Measurements from ENCODE around the gene FOXL2NB. TPM values are rescaled to one million over a fixed set of nuclear protein-coding genes. Genes with fewer than 3 reads are reported as not detected.

The FOXL2NB gene
- total RNA-seq, 1 donor from 2014 or later = under 0.01 TPM

- H3K27me3 ChIP-seq (ENCODE audit: control insufficient read depth, insufficient read depth, low read length) = peaks cover 2% of the 10 kb centered on the region
- FAIRE-seq = no peak
These were observed 17.2 kb downstream of the FOXL2NB start for GRCh38 chr3:138964264-138964663.

GRCh38 chr3:138964923-138965322 lies 17.9 kb downstream of the FOXL2NB start:
- DNase-seq (ENCODE audit: low read depth) (no peak), FAIRE-seq (no peak)
- TF ChIP-seq CTCF (IDR thresholded peaks at IDR 0.05; ENCODE audit: insufficient read depth, low read length, severe bottlenecking) = no peak
- Histone ChIP-seq H3K4me3 (ENCODE audit: low read depth, low read length) (no peak overlapping the region), H3K27me3 (ENCODE audit: control insufficient read depth, insufficient read depth, low read length) (peaks cover 2% of the 10 kb centered on the region), H3K36me3 (ENCODE audit: control insufficient read depth, insufficient read depth, low read length) (no peaks in the 10 kb centered on the region)

More at GRCh38 chr3:138964264-138964663, 17.2 kb downstream of the FOXL2NB start:
- TF ChIP-seq CTCF (IDR thresholded peaks at IDR 0.05; ENCODE audit: insufficient read depth, low read length, severe bottlenecking) = no peak
- Histone ChIP-seq H3K36me3 (ENCODE audit: control insufficient read depth, insufficient read depth, low read length) (no peaks in the 10 kb centered on the region), H3K4me3 (ENCODE audit: low read depth, low read length) (no peak overlapping the region)
- DNase-seq (ENCODE audit: low read depth) = peak; percentile 15

- no peak for TF ChIP-seq CTCF (IDR thresholded peaks at IDR 0.05; ENCODE audit: insufficient read depth, low read length, severe bottlenecking)
- Histone ChIP-seq H3K27me3 (ENCODE audit: control insufficient read depth, insufficient read depth, low read length) (peaks cover 2% of the 10 kb centered on the region), H3K4me3 (ENCODE audit: low read depth, low read length) (no peak overlapping the region), H3K36me3 (ENCODE audit: control insufficient read depth, insufficient read depth, low read length) (no peaks in the 10 kb centered on the region)
- FAIRE-seq = no peak
- no peak for DNase-seq (ENCODE audit: low read depth)
These were observed 24.8 kb downstream of the FOXL2NB start for GRCh38 chr3:138971766-138972320.

- H3K27me3 ChIP-seq (ENCODE audit: control insufficient read depth, insufficient read depth, low read length) = peaks cover 2% of the 10 kb centered on the region
- no peak overlapping the region for H3K4me3 ChIP-seq (ENCODE audit: low read depth, low read length)
- no peaks in the 10 kb centered on the region for H3K36me3 ChIP-seq (ENCODE audit: control insufficient read depth, insufficient read depth, low read length)
- FAIRE-seq = no peak
- no peak for TF ChIP-seq CTCF (IDR thresholded peaks at IDR 0.05; ENCODE audit: insufficient read depth, low read length, severe bottlenecking)
- DNase-seq (ENCODE audit: low read depth) = no peak
These were observed 25.9 kb downstream of the FOXL2NB start for GRCh38 chr3:138972941-138973340.

GRCh38 chr3:138974462-138974861 lies 27.4 kb downstream of the FOXL2NB start:
- Histone ChIP-seq H3K4me3 (ENCODE audit: low read depth, low read length) (no peak overlapping the region), H3K36me3 (ENCODE audit: control insufficient read depth, insufficient read depth, low read length) (no peaks in the 10 kb centered on the region), H3K27me3 (ENCODE audit: control insufficient read depth, insufficient read depth, low read length) (peaks cover 2% of the 10 kb centered on the region)
- TF ChIP-seq CTCF (IDR thresholded peaks at IDR 0.05; ENCODE audit: insufficient read depth, low read length, severe bottlenecking) = no peak
- FAIRE-seq (no peak), DNase-seq (ENCODE audit: low read depth) (peak; percentile 74)

GRCh38 chr3:138975351-138975750 lies 28.3 kb downstream of the FOXL2NB start:
- H3K4me3 ChIP-seq (ENCODE audit: low read depth, low read length) = no peak overlapping the region
- peaks cover 2% of the 10 kb centered on the region for H3K27me3 ChIP-seq (ENCODE audit: control insufficient read depth, insufficient read depth, low read length)
- TF ChIP-seq CTCF (IDR thresholded peaks at IDR 0.05; ENCODE audit: insufficient read depth, low read length, severe bottlenecking) = no peak
- FAIRE-seq = no peak
- no peaks in the 10 kb centered on the region for H3K36me3 ChIP-seq (ENCODE audit: control insufficient read depth, insufficient read depth, low read length)
- DNase-seq (ENCODE audit: low read depth) = no peak

All from bronchial epithelial cell (primary cell).